ENCODE results near the gene GARIN5A. TPM values are rescaled to one million over a fixed set of nuclear protein-coding genes. Genes with fewer than 3 reads are reported as not detected.

GARIN5A gene
- total and polyA plus RNA-seq, 2 of the 8 experiments (the other 6 are each of a cell fraction or from before 2014, with no cell fraction given) = 9.1 to 18.5 TPM

DNA sequence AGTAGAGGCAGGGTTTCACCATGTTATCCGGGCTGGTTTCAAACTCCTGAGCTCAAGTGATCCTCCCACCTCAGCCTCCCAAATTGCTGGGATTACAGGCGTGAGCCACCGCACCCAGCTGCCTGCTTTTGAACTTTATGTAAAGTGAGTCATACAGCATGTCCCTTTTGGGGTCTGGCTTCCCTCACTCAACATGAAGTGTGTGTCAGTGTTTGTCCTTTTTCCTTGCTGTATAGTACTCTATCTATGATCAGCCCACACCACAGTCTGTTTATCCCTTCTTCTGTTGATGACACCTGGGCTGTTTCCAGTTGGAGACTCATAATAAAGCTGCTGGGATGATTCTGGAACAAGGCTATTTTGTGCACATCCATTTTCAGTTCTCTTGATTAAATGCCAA is 55.8 kb downstream of the GARIN5A start:
- ChIA-PET POLR2A (ENCODE audit: partially characterized antibody) (interaction anchor here (0.8 to 2.8 kb wide), 4 partner anchors 9 to 88 kb away, joined by 3 to 16 read pairs (median 4); no protein-coding TSS in a partner anchor), CTCF (ENCODE audit: partially characterized antibody) (interaction anchor here (1.1 to 1.9 kb wide), 5 partner anchors 10 to 63 kb away, joined by 3 to 8 read pairs (median 3); no protein-coding TSS in a partner anchor)
- Histone ChIP-seq H3K4me2 (ENCODE audit: insufficient read depth in 1 of 2, low read depth in 2 of 2, low read length in 2 of 2) (no peak overlapping the region), H4K91ac (replicated peaks; ENCODE audit: insufficient read length, low read length) (no peak overlapping the region), H3K23ac (ENCODE audit: insufficient read length) (no peak overlapping the region), H3K9me3 (ENCODE audit: insufficient read depth in 2 of 2, low read depth in 1 of 2, low read length in 1 of 2) (no peaks in the 10 kb centered on the region), H3K14ac (ENCODE audit: insufficient read length) (no peak overlapping the region), H3K56ac (replicated peaks; ENCODE audit: insufficient read length, low read depth, low read length) (no peak overlapping the region), H2AK5ac (ENCODE audit: low read depth, low read length) (no peak overlapping the region), H3K4ac (replicated peaks; ENCODE audit: insufficient read length, low read depth, low read length) (no peak overlapping the region), H3K4me1 (replicated peaks in 1 of 4; ENCODE audit: control insufficient read depth in 3 of 4, insufficient read depth in 4 of 4, low read length in 3 of 4) (peaks cover 0 to 19% (median 11%) of the 10 kb centered on the region in 4 experiments; a peak in 6 of 7 replicates), H3K79me2 (ENCODE audit: control insufficient read depth in 1 of 2, insufficient read depth in 2 of 2, low read length in 2 of 2) (no peaks in the 10 kb centered on the region), H2BK15ac (ENCODE audit: low read length) (no peak overlapping the region), H3K9ac (replicated peaks in 1 of 4; ENCODE audit: extremely low read depth in 1 of 4, low read depth in 3 of 4, low read length in 3 of 4) (no peak overlapping the region), H2AFZ (ENCODE audit: low read length) (no peak overlapping the region), H3K23me2 (ENCODE audit: low read depth, low read length) (peaks cover 12% of the 10 kb centered on the region; the same call in 1 of the 2 replicates), H2BK20ac (ENCODE audit: low read length) (no peak overlapping the region), H4K20me1 (replicated peaks in 1 of 2; ENCODE audit: control insufficient read depth in 1 of 2, insufficient read depth in 2 of 2, low read length in 2 of 2) (peaks cover 0 to 2% of the 10 kb centered on the region in 2 experiments), H2BK12ac (ENCODE audit: low read depth, low read length) (no peak overlapping the region), H2BK120ac (replicated peaks; ENCODE audit: low read depth, low read length) (no peak overlapping the region), H3K18ac (ENCODE audit: extremely low read depth, low read length) (no peak overlapping the region), H3K36me3 (ENCODE audit: control insufficient read depth in 2 of 4, insufficient read depth in 4 of 4, low read length in 3 of 4) (no peaks in the 10 kb centered on the region), H3K79me1 (ENCODE audit: low read depth, low read length) (peaks cover 2% of the 10 kb centered on the region; the same call in 1 of the 2 replicates), H4K8ac (ENCODE audit: extremely low read depth, insufficient read depth, low read length) (no peak overlapping the region), H2BK5ac (ENCODE audit: low read depth, low read length) (no peak overlapping the region), H3K27ac (ENCODE audit: low read depth, low read length) (no peak overlapping the region), H3K27me3 (replicated peaks in 1 of 4; ENCODE audit: control insufficient read depth in 3 of 4, extremely low read depth in 1 of 4, insufficient read depth in 3 of 4, low read length in 3 of 4) (peaks cover 0 to 2% (median 0%) of the 10 kb centered on the region in 4 experiments; a peak in 1 of 7 replicates), H4K5ac (ENCODE audit: insufficient read length, low read depth, low read length) (no peak overlapping the region), H3K4me3 (ENCODE audit: extremely low read depth in 1 of 4, insufficient read depth in 2 of 4, low read depth in 3 of 4, low read length in 4 of 4) (no peak overlapping the region)
- no peak for DNase-seq (ENCODE audit: low read depth in 1 of 2, low spot score in 2 of 2)
- 66% methylated on average over 3 of the region's 3 CpGs; no CpG with 5 or more reads in 1 of the 2 experiments for WGBS, 2 experiments (ENCODE audit: extremely low coverage in 1 of 2, insufficient coverage in 1 of 2, insufficient read length in 1 of 2, insufficient replicate concordance in 2 of 2, low coverage in 1 of 2, low lambda C conversion rate in 2 of 2, missing lambda C conversion rate in 1 of 2)
- no peak for FAIRE-seq
- no peak for TF ChIP-seq CHD1 (IDR thresholded peaks at IDR 0.05; ENCODE audit: low read depth, low read length)
- TF ChIP-seq TAF1 (IDR thresholded peaks at IDR 0.05; ENCODE audit: low read depth, low read length) = no peak
- no peak for TF ChIP-seq HDAC2 (IDR thresholded peaks at IDR 0.05; ENCODE audit: borderline replicate concordance in 1 of 2, low read depth in 2 of 2, low read length in 2 of 2)
- no peak for TF ChIP-seq CTBP2 (IDR thresholded peaks at IDR 0.05; ENCODE audit: borderline replicate concordance, insufficient read depth, insufficient read length, low read length)
- no peak for TF ChIP-seq RAD21 (IDR thresholded peaks at IDR 0.05 in 1 of 2, conservative IDR thresholded peaks at IDR 0.05 in 1 of 2; ENCODE audit: low read depth in 2 of 2, low read length in 2 of 2)
- no peak for TF ChIP-seq SAP30 (IDR thresholded peaks at IDR 0.05; ENCODE audit: insufficient read depth, insufficient replicate concordance, low read length)
- TF ChIP-seq, protein P1, sequence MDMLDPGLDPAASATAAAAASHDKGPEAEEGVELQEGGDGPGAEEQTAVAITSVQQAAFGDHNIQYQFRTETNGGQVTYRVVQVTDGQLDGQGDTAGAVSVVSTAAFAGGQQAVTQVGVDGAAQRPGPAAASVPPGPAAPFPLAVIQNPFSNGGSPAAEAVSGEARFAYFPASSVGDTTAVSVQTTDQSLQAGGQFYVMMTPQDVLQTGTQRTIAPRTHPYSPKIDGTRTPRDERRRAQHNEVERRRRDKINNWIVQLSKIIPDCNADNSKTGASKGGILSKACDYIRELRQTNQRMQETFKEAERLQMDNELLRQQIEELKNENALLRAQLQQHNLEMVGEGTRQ (IDR thresholded peaks at IDR 0.05; ENCODE audit: low read length) = no peak
- no peak for TF ChIP-seq HDAC6 (IDR thresholded peaks at IDR 0.05; ENCODE audit: low read depth, low read length)
- no peak for TF ChIP-seq TBP (IDR thresholded peaks at IDR 0.05; ENCODE audit: low read depth, low read length)
- no peak for TF ChIP-seq KDM5A (IDR thresholded peaks at IDR 0.05; ENCODE audit: low read length)
